ENCODE data around the gene RASEF. TPM values are rescaled to one million over a fixed set of nuclear protein-coding genes. Genes with fewer than 3 reads are reported as not detected.
"Not testable (repeated sequence)": the region's sequence is repeated elsewhere in the genome, so short reads cannot be mapped to it uniquely, and the experiment has no call there.

The RASEF gene
- 1 to 10 TPM in 2 of 4 donors, under 1 TPM in 2; 0.12 to 1.6 (median 0.65) TPM for total RNA-seq

DNA sequence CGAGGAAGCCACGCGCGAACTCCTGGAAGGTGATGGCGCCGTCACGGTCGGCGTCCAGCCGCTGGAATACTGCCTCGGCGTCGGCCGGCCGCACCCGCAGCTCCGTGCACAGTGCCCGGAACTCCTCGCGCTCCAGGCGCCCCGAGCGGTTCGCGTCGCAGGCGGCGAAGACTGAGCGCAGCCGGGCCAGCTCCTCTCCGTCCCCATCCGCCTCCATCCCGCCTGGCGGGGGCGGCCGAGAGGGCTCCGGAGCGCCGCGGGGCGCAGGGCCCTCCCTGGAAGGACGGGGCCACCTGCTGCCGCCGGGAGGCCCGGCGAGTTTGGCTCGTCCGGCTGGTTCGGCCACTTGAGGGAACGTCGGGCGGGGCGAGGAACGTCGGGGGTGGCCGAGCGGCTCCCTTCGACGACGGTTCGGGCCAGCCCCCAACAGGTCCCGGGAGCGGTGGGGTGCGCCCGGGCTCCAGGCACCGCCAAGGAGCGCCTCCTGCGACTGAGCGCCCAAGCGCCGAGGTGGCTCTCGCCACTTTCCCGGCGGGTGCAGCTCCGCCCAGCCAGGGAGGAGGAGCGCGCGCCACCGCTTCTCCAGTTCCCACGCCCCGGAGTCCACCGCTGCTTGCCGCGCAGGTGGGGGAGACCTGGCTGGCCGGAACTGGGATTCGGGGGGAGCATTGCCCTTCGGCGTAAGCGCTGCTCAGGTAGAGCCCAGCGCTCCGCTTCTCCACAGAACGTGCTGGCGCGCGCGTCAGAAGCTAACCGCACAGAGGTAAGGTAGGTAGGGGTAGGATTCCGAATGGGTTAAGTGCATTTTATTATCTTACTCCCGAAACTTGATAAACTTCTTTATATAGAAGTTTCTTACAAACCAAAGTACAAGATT is at the start of gene RASEF:
RASEF (minus strand) TSS at position 492 of the 877 bp plus-strand sequence; CDS start at position 217, 275 bp downstream.
- no peak for DNase-seq (ENCODE audit: low spot score)
- TF ChIP-seq, protein P1, sequence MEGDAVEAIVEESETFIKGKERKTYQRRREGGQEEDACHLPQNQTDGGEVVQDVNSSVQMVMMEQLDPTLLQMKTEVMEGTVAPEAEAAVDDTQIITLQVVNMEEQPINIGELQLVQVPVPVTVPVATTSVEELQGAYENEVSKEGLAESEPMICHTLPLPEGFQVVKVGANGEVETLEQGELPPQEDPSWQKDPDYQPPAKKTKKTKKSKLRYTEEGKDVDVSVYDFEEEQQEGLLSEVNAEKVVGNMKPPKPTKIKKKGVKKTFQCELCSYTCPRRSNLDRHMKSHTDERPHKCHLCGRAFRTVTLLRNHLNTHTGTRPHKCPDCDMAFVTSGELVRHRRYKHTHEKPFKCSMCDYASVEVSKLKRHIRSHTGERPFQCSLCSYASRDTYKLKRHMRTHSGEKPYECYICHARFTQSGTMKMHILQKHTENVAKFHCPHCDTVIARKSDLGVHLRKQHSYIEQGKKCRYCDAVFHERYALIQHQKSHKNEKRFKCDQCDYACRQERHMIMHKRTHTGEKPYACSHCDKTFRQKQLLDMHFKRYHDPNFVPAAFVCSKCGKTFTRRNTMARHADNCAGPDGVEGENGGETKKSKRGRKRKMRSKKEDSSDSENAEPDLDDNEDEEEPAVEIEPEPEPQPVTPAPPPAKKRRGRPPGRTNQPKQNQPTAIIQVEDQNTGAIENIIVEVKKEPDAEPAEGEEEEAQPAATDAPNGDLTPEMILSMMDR (IDR thresholded peaks at IDR 0.05) = no peak
- ATAC-seq (ENCODE audit: low FRiP score) = peak; percentile 33

GRCh38 chr9:83111169-83111568 is 48.2 kb upstream of the RASEF start:
- no peak for DNase-seq (ENCODE audit: low spot score)
- TF ChIP-seq, protein P1 (IDR thresholded peaks at IDR 0.05) = no peak
- no peak for ATAC-seq (ENCODE audit: low FRiP score)

DNA sequence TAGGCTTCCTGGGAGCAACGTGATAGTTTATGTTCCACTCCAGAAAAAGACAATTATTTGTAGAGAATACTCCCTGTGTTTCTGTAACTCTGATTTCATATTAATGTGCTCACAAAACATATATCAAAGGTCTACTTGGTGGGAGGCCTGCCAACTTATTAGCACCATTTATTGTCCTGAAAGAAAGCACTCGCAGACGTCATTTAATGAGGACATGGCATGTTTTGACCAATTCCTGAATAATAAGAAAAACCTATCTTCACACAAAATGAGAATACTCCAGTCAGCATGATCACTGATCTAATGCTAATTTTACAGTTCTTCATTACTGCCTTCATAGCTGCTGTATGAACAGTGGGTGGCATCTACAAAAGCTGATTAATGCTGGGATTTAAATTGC is 46.4 kb upstream of the RASEF start:
- no peak for DNase-seq (ENCODE audit: low spot score)
- no peak for ATAC-seq (ENCODE audit: low FRiP score)
- TF ChIP-seq, protein P1 (IDR thresholded peaks at IDR 0.05) = no peak

GRCh38 chr9:83108208-83108607 is 45.3 kb upstream of the RASEF start:
- ATAC-seq (ENCODE audit: low FRiP score) (no peak), DNase-seq (ENCODE audit: low spot score) (no peak)
- TF ChIP-seq, protein P1 (IDR thresholded peaks at IDR 0.05) = no peak

DNA sequence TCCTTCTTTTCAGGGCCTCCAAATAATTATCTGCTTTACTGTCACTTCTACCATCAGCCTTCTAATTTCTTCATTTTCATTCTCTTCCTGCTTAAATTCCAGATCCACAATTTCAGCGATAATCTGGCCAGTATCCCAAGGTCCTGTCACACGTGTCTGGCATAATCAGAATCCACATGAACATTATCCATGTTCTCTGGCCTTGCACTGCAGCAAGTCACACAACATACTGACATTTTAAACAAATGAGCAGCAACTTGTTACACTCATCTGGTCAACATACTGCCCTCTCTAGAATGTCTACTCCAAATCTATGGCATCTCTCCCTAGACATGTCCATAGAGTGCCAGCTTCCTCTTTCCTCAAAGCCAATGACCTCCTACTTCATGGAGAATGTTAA is 43.8 kb upstream of the RASEF start:
- TF ChIP-seq, protein P1 (IDR thresholded peaks at IDR 0.05) = no peak
- DNase-seq (ENCODE audit: low spot score) = no peak
- no peak for ATAC-seq (ENCODE audit: low FRiP score)

DNA sequence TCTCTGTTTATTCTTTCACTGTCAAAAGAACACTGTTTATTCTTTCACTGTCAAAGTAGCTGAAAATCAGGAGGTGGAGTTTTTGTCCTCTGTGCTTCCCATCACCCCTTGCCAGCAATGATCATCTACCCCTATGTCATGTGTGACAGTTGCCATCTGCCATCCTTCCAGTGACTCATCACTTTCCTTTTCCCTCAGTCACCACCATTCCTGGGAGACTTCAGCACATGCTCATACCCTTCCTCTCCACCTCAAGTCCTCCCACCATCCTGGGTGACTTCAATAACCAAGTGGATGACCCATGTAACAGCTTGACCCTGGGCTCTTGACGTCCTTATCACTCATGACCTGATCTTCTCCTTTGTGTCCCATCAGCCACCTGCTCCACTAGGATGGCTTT is 43.3 kb upstream of the RASEF start:
- DNase-seq (ENCODE audit: low spot score) (no peak), ATAC-seq (ENCODE audit: low FRiP score) (no peak)
- TF ChIP-seq, protein P1 (IDR thresholded peaks at IDR 0.05) = no peak

DNA sequence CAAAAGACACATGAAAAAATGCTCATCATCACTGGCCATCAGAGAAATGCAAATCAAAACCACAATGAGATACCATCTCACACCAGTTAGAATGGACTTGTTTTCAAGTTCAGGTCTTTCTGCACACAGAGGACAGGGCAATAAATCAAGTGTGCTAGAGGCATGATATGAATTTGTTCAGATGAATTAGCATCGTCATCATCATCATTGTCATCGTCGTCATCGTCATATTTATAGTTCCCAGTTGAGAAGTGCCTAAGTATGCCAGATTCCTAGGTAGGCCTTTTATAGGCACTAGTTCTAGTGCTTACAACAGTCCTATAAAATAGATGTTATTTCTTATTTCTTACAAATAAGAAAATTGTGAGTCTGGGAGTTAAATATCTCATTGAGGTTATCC is 34.7 kb upstream of the RASEF start:
- TF ChIP-seq, protein P1 (IDR thresholded peaks at IDR 0.05) = no peak
- ATAC-seq (ENCODE audit: low FRiP score) (no peak), DNase-seq (ENCODE audit: low spot score) (no peak)

DNA sequence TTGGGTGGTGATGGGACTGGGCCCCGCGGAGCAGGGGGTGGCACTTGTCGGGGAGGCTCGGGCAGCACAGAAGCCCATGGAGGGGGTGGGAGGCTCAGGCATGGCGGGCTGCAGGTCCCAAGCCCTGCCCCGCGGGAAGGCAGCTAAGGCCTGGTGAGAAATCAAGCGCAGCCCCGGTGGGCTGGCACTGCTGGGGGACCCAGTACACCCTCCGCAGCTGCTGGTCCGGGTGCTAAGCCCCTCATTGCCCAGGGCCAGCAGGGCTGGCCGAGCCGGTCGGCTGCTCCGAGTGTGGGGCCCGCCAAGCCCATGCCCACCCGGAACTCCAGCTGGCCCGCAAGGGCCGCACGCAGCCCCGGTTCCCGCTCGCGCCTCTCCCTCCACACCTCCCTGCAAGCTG is 30.4 kb upstream of the RASEF start:
- not testable (repeated sequence) for DNase-seq (ENCODE audit: low spot score); ATAC-seq (ENCODE audit: low FRiP score)

All from omental fat pad (tissue), 4 donors.